GM19239 (cell line): ENCODE results near the gene GABRB2.
A peak's percentile ranks its signal among the peaks of the same experiment; 100 is the strongest.
"Not testable (repeated sequence)": the region's sequence is repeated elsewhere in the genome, so short reads cannot be mapped to it uniquely, and the experiment has no call there.

Source experiments
- DNase-seq: peaks from one replicate; pipeline ENCODE4 v3.0.0; 2011; ENCODE audit warnings: low spot score; ENCODE audit not compliant: insufficient read length
- FAIRE-seq: peaks from 2 replicates; lab custom pipeline; 2011; peaks lifted over from hg19 to GRCh38; lab: Jason Lieb, UNC

The GABRB2 gene

GRCh38 chr5:161263191-161263590 lies 283.3 kb downstream of the GABRB2 start:
- FAIRE-seq (no peak), DNase-seq (no peak)

- DNase-seq, result no peak
- peak; percentile 73 for FAIRE-seq
These were observed 284.7 kb downstream of the GABRB2 start for GRCh38 chr5:161261668-161262323.

GRCh38 chr5:161258438-161258837 lies 288.1 kb downstream of the GABRB2 start:
- DNase-seq (no peak), FAIRE-seq (no peak)

GRCh38 chr5:161256957-161257356 lies 289.6 kb downstream of the GABRB2 start:
- no peak for FAIRE-seq
- DNase-seq, result no peak

GRCh38 chr5:161252955-161253354 lies 293.6 kb downstream of the GABRB2 start:
- not testable (repeated sequence) for DNase-seq, FAIRE-seq

- no peak for DNase-seq
- no peak for FAIRE-seq
These were observed 299.8 kb downstream of the GABRB2 start for GRCh38 chr5:161246749-161247148.

- FAIRE-seq, DNase-seq: not testable (repeated sequence)
These were observed 300.7 kb downstream of the GABRB2 start for GRCh38 chr5:161245846-161246245.
